Activated CD4-positive, alpha-beta T cell treated with anti-CD3 and anti-CD28 coated beads, Interleukin-2, Interleukin-4, amounts not matched to agents 100 ng/mL and 50 ng/mL, durations not matched to agents 16 hours and 8 hours (primary cell): ENCODE measurements around the gene TMEM219.
"Not testable (repeated sequence)": the region's sequence is repeated elsewhere in the genome, so short reads cannot be mapped to it uniquely, and the experiment has no call there.

Experiments used
- DNase-seq: peaks from one replicate; pipeline ENCODE4 v3.0.0-alpha.2; 2020; ENCODE audit warnings: low spot score

Gene TMEM219

GRCh38 chr16:29961479-29962343, at the start of gene TMEM219:
Gene TMEM219 (plus strand): TSS chr16:29962079. CDS start chr16:29963144, 1,065 bp downstream.
- DNase-seq: peak; percentile 93

- DNase-seq: no peak
Measured at GRCh38 chr16:29912087-29912486, 49.8 kb upstream of the TMEM219 start.

GRCh38 chr16:29913514-29913913, 48.4 kb upstream of the TMEM219 start:
- no peak for DNase-seq

- no peak for DNase-seq
Measured at GRCh38 chr16:29915590-29916247, 46.2 kb upstream of the TMEM219 start.

GRCh38 chr16:29916979-29917378, 44.9 kb upstream of the TMEM219 start:
- no peak for DNase-seq

- no peak for DNase-seq
Measured at GRCh38 chr16:29920288-29921033, 41.4 kb upstream of the TMEM219 start.

- no peak for DNase-seq
Measured at GRCh38 chr16:29921034-29921385, 40.9 kb upstream of the TMEM219 start.

- DNase-seq: no peak
Measured at GRCh38 chr16:29922326-29922725, 39.6 kb upstream of the TMEM219 start.

GRCh38 chr16:29922986-29923501, 38.8 kb upstream of the TMEM219 start:
- DNase-seq: no peak

GRCh38 chr16:29925105-29925756, 36.6 kb upstream of the TMEM219 start:
- peak; percentile 9 for DNase-seq

- peak; percentile 89 for DNase-seq
Measured at GRCh38 chr16:29925781-29926710, 35.8 kb upstream of the TMEM219 start, which contains the start of gene KCTD13. Gene KCTD13 (minus strand): TSS chr16:29926226. CDS start chr16:29926033, 193 bp downstream.

GRCh38 chr16:29926711-29927052, 35.2 kb upstream of the TMEM219 start:
- DNase-seq: no peak

- DNase-seq: no peak
Measured at GRCh38 chr16:29927070-29927905, 34.6 kb upstream of the TMEM219 start.

GRCh38 chr16:29931750-29932149, 30.1 kb upstream of the TMEM219 start:
- DNase-seq: not testable (repeated sequence)

- no peak for DNase-seq
Measured at GRCh38 chr16:29940656-29941055, 21.2 kb upstream of the TMEM219 start.

GRCh38 chr16:29943846-29944799, 17.8 kb upstream of the TMEM219 start:
- no peak for DNase-seq

- DNase-seq: no peak
Measured at GRCh38 chr16:29947897-29948296, 14.0 kb upstream of the TMEM219 start.

GRCh38 chr16:29950806-29951461, 10.9 kb upstream of the TMEM219 start:
- DNase-seq: no peak
